NCI-H128 (cell line): ENCODE measurements around the gene CAMK2D.
"Not testable (repeated sequence)": the region's sequence is repeated elsewhere in the genome, so short reads cannot be mapped to it uniquely, and the experiment has no call there.

ENCODE experiments used
- DNase-seq: peaks from one replicate; lab custom pipeline; 2025; ENCODE audit not compliant: unreplicated experiment; lab: John Stamatoyannopoulos, UW

Gene CAMK2D

GRCh38 chr4:113733685-113734084 is 27.9 kb downstream of the CAMK2D start:
- DNase-seq: no peak

- no peak for DNase-seq
Measured at GRCh38 chr4:113732967-113733527, 28.5 kb downstream of the CAMK2D start.

- DNase-seq: no peak
Measured at GRCh38 chr4:113730467-113731216, 30.9 kb downstream of the CAMK2D start.

GRCh38 chr4:113727802-113728201 is 33.7 kb downstream of the CAMK2D start:
- DNase-seq: no peak

GRCh38 chr4:113725963-113726362 is 35.6 kb downstream of the CAMK2D start:
- no peak for DNase-seq

GRCh38 chr4:113718252-113718651 is 43.3 kb downstream of the CAMK2D start:
- DNase-seq: no peak

DNA sequence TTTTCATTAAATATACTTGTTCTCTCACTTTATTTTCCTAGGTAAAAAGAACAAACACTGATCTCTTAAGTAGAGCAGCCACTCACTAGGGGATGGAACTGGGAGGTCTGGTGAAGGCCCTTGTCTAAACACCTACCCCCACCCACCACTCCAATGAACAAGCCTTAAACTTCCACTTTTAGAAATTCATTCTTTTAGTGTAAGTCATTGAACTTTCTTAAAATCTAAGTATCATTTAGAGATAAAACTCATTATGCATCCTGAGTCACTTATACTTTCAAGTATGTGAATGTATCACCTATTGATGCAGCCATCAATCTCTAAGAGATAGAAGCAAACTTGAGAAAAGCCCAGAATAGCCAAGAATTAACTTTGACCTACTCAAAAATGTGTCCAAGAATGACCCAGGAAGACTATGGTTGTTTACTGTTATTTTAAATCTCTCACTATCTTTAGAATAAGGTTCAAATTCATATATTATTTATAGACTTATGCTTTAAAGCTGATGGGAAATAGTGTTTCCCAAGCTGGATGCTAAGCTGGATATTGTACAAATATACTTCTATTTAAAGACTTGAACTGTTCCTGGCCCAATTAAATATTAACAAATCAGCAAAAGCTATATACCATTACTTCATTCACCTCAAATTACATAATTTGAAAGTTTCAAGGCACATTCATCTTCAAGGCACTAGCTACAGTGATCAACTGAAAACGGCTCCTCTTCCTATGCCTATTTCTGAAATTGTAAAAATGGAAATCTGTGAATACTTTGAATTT is 49.5 kb downstream of the CAMK2D start:
- no peak for DNase-seq

- DNase-seq: no peak
Measured at GRCh38 chr4:113708250-113708649, 53.3 kb downstream of the CAMK2D start.

GRCh38 chr4:113707048-113707447 is 54.5 kb downstream of the CAMK2D start:
- DNase-seq: no peak

- not testable (repeated sequence) for DNase-seq
Measured at GRCh38 chr4:113705097-113705496, 56.4 kb downstream of the CAMK2D start.

DNA sequence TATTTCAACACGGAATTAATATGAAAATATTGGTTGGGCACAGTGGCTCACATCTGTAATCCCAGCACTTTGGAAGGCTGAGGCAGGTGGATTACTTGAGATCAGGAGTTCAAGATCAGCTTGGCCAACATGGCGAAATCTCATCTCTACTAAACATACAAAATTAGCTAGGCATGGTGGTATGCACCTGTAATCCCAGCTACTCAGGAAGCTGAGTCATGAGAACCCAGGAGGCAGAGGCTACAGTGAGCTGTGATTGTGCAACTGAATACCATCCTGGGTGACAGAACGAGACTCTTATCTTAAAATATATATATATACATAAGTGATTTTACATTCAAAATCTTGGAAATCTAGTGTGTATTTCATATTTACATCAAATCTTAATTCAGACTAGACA is 58.9 kb downstream of the CAMK2D start:
- DNase-seq: not testable (repeated sequence)

DNA sequence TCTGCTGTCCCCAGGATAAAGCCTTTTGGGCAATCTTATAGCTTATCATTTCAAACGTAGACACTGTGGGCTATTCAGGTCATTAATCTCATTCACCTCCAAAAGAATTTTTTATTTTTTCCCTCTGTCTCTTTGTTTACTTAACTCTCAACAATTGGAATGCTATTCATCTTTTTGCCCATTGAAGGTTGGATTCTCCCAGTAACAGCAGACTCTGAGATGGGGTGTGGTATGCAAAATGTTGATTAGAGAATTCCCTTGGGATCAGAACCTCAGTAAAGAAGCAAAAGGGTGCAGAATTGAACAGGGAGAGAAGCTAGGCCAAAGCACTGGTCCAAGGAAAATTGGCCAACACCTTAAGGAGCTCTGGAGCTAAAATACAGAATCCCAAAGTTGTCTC is 60.4 kb downstream of the CAMK2D start:
- no peak for DNase-seq

GRCh38 chr4:113700602-113701150 is 60.9 kb downstream of the CAMK2D start:
- DNase-seq: no peak

GRCh38 chr4:113699772-113700171 is 61.8 kb downstream of the CAMK2D start:
- no peak for DNase-seq

DNA sequence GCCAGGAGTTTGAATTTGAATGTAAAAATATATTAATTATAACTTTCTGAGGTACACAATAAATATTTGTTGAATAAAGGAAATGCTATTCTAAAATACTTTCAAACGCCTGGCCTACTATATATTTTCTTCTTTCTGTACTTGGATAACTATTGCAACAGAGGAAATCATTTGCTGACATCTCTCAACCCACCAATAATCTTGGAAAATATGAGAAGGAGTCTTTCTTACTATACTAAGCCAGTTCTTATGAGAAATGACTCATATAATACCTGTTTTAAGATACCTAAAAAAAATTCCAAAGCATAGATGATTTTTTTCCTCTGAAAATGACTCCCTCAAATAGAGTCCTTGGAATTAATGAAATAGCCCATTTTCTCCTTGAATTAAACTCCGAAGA is 64.1 kb downstream of the CAMK2D start:
- no peak for DNase-seq

- DNase-seq: no peak
Measured at GRCh38 chr4:113695328-113696169, 66.0 kb downstream of the CAMK2D start.

DNA sequence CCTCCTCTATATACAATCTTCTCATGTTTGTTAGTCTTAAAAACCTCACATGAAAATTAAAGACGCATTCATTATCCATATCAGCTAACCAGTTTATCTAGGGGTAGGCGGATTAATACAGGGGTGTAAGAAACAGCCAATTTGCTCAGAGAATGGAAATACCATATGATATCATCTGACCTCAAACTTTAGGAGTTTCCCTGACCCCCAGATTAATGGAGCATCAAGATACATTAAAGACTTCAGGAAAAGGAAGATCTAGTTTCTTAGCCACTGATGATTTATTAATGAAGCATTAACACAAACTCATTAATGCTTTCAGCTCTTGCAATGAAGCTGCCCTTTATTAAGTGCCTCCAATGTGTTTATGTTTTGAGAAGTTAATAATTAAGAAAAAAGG is 67.5 kb downstream of the CAMK2D start:
- no peak for DNase-seq

- no peak for DNase-seq
Measured at GRCh38 chr4:113692809-113693411, 68.6 kb downstream of the CAMK2D start.

DNA sequence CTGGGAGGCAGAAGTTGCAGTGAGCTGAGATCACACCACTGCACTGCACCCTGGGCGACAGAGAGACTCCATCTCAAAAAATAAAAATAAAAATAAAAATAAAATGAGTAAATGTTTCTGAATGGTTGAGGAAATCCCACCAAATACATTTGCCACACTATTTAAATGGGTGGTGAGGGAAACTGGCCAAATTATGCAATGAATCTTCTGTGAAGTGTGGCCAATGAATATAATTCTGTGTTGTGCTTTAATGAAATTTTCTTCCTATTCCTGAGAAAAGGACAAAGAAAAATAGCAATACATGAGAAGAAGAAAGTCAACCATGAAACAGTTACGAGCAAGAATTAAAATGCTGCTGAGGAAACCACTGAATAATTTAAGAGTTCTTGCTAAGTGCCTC is 69.9 kb downstream of the CAMK2D start:
- DNase-seq: no peak

DNA sequence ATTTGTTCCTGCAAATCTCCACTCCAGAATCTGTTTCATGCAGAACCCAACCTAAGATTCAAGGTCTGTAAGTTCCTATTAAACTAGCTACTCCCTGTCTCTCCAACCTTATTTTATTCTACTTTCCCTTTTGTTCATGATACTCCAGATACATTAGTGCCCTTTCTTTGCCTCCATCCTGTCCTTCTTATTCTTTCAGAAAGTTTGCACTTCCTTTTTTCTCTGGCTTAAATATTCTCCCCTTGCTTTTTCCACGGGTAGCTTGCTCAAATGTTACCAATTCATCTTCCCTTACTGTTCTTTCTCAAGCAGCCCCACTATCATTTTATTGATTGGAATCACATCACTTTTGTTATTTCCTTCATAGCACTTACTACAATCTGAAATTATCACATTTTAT is 72.1 kb downstream of the CAMK2D start:
- no peak for DNase-seq
